ENCODE data around the gene KCNK2. TPM values are rescaled to one million over a fixed set of nuclear protein-coding genes. Genes with fewer than 3 reads are reported as not detected.

Gene KCNK2
- total and polyA plus RNA-seq, 2 donors from 2014 or later = 1.4 TPM; not detected in 1

DNA sequence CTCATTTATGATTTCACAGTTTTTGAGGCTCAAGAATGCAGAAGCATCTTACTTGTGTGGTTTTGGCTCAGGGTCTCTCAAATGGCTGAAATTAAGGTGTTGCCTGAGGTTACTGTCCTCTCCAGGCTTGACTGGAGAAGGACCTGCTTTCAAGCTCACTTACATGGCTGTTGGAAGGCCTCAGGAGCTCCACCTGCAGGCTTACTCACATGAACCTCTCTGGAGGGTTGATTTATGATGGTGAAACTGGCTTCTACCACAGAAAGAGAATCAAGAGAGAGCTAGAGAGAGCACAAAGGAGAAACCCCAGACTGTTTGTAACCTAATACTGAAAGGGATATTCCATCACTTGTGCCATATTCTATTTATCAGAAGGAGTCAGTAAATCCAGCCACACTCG is 6.2 kb upstream of the KCNK2 start:
- FAIRE-seq (no peak), DNase-seq (peak in 2 of 5 donors; percentile 34 to 42)
- Histone ChIP-seq H3K4me3 (ENCODE audit: low read length in 3 of 3) (no peak overlapping the region), H3K27me3 (ENCODE audit: control insufficient read depth, insufficient read depth, low read length) (no peaks in the 10 kb centered on the region), H3K4me1 (ENCODE audit: control insufficient read depth in 2 of 3, insufficient read depth in 2 of 3, low read depth in 1 of 3, low read length in 3 of 3) (no peaks in the 10 kb centered on the region), H3K27ac (ENCODE audit: low read depth in 2 of 2, low read length in 2 of 2) (no peak overlapping the region), H3K9ac (ENCODE audit: low read length in 3 of 3) (no peak overlapping the region), H3K36me3 (ENCODE audit: control insufficient read depth in 2 of 3, insufficient read depth in 3 of 3, low read length in 3 of 3) (no peaks in the 10 kb centered on the region), H3K9me3 (ENCODE audit: control insufficient read depth in 2 of 3, insufficient read depth in 1 of 3, low read length in 3 of 3) (no peaks in the 10 kb centered on the region)
- TF ChIP-seq, protein P1, sequence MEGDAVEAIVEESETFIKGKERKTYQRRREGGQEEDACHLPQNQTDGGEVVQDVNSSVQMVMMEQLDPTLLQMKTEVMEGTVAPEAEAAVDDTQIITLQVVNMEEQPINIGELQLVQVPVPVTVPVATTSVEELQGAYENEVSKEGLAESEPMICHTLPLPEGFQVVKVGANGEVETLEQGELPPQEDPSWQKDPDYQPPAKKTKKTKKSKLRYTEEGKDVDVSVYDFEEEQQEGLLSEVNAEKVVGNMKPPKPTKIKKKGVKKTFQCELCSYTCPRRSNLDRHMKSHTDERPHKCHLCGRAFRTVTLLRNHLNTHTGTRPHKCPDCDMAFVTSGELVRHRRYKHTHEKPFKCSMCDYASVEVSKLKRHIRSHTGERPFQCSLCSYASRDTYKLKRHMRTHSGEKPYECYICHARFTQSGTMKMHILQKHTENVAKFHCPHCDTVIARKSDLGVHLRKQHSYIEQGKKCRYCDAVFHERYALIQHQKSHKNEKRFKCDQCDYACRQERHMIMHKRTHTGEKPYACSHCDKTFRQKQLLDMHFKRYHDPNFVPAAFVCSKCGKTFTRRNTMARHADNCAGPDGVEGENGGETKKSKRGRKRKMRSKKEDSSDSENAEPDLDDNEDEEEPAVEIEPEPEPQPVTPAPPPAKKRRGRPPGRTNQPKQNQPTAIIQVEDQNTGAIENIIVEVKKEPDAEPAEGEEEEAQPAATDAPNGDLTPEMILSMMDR (IDR thresholded peaks at IDR 0.05; ENCODE audit: borderline replicate concordance, extremely low read depth, insufficient read depth) = no peak
- intact Hi-C loops (cut with DNase I) = no loop called here

DNA sequence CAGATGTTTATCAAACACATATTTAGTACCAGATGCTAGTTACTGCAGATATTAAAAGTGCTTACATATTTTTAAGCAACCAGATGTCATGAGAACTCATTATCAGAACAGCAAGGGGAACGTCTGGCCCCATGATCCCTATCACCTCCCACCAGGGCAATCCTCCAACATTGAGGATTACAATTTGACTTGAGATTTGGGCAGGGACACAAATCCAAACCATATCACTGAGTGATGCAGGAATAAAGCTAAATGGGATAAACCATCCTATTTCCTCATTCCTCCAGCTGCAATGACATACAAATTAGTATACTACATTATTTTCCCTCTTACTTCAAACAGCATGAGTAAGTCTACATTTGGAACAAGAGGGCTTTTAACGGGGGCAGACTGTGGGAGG is 3.1 kb upstream of the KCNK2 start:
- no peaks in the 10 kb centered on the region for H3K9me3 ChIP-seq (ENCODE audit: control insufficient read depth in 2 of 3, insufficient read depth in 1 of 3, low read length in 3 of 3)
- FAIRE-seq (no peak), DNase-seq (no peak)
- H3K9ac ChIP-seq (ENCODE audit: low read length in 3 of 3) = no peak overlapping the region
- TF ChIP-seq, protein P1 (IDR thresholded peaks at IDR 0.05; ENCODE audit: borderline replicate concordance, extremely low read depth, insufficient read depth) = no peak
- H3K4me3 ChIP-seq (ENCODE audit: low read length in 3 of 3) = no peak overlapping the region
- no peak overlapping the region for H3K27ac ChIP-seq (ENCODE audit: low read depth in 2 of 2, low read length in 2 of 2)
- peaks cover 2% of the 10 kb centered on the region for H3K27me3 ChIP-seq (ENCODE audit: control insufficient read depth, insufficient read depth, low read length)
- intact Hi-C loops (cut with DNase I) = no loop called here
- no peaks in the 10 kb centered on the region for H3K36me3 ChIP-seq (ENCODE audit: control insufficient read depth in 2 of 3, insufficient read depth in 3 of 3, low read length in 3 of 3)
- H3K4me1 ChIP-seq (ENCODE audit: control insufficient read depth in 2 of 3, insufficient read depth in 2 of 3, low read depth in 1 of 3, low read length in 3 of 3) = no peaks in the 10 kb centered on the region

DNA sequence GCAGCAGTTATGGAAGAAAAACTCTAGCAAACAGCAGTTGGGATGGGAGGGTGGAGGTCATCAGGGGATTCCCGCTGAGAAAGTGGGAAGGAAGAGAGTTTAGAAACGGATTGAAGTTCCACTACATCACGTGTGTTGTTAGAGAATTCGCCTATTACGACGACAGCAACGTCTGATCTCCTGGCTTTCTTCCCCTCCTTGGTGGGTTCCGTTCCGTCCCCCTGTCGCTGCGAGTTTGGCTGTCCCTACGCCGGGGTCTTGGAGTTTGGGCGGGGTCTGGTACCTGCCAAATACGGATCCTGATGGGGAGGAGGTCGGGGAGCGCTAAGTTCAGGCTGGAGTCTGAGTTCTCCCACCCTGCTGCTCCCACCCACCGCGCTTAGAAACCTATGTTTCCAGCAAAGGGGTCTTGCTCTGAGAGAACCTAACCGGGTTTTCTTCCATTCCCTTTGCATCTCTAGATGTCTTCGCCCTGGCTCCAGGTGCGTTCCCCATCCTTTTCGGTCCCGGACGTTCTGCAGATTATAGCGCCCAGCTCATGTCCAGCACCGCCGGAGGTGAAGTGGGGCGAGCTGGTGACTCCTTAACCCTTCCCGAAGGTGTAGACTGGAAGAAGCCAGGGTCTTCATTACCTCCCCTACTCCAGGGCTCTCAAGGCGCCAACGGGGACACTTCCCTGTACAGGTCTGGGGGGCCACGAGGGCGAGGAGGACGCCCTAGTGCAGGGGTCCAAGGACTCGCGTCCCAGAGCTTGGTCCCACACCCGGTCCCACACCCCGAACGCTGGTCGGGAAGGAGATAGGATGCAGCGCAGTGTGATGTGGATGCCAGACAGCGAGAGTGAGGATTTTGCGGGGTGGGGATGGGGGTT is 641 bp upstream of the KCNK2 start:
- no peaks in the 10 kb centered on the region for H3K9me3 ChIP-seq (ENCODE audit: control insufficient read depth in 2 of 3, insufficient read depth in 1 of 3, low read length in 3 of 3)
- intact Hi-C loops (cut with DNase I) = no loop called here
- H3K4me3 ChIP-seq (ENCODE audit: low read length in 3 of 3) = peak overlapping the region in 1 of 3 donors; percentile 47
- no peak overlapping the region for H3K9ac ChIP-seq (ENCODE audit: low read length in 3 of 3)
- peaks cover 2% of the 10 kb centered on the region for H3K27me3 ChIP-seq (ENCODE audit: control insufficient read depth, insufficient read depth, low read length)
- peak; percentile 12 to 58 (median 16) for DNase-seq
- no peak overlapping the region for H3K27ac ChIP-seq (ENCODE audit: low read depth in 2 of 2, low read length in 2 of 2)
- no peaks in the 10 kb centered on the region for H3K36me3 ChIP-seq (ENCODE audit: control insufficient read depth in 2 of 3, insufficient read depth in 3 of 3, low read length in 3 of 3)
- no peak for FAIRE-seq
- TF ChIP-seq, protein P1 (IDR thresholded peaks at IDR 0.05; ENCODE audit: borderline replicate concordance, extremely low read depth, insufficient read depth) = no peak
- H3K4me1 ChIP-seq (ENCODE audit: control insufficient read depth in 2 of 3, insufficient read depth in 2 of 3, low read depth in 1 of 3, low read length in 3 of 3) = no peaks in the 10 kb centered on the region

Data from kidney (tissue), 14 donors.